Endothelial cell of umbilical vein (primary cell): ENCODE data around the gene MRTO4. TPM values are rescaled to one million over a fixed set of nuclear protein-coding genes. Genes with fewer than 3 reads are reported as not detected.
"Not testable (repeated sequence)": the region's sequence is repeated elsewhere in the genome, so short reads cannot be mapped to it uniquely, and the experiment has no call there.

Source experiments
- BruUV-seq: library from RNA; stranded (reverse); fragments of 400-500 nt; replicated peaks from 2 replicates; lab custom pipeline; 2021; lab: Mats Ljungman, UMichigan
- CTCF ChIA-PET: fragments of 300-600, 350-600 bp; sonication (Branson Sonifier 250); formaldehyde crosslinking; loops from one replicate; lab custom pipeline; 2021; ENCODE audit warnings: antibody characterized with exemption, inconsistent platforms; lab: Charles Lee
- POLR2A ChIA-PET: fragments of 300-600, 350-600 bp; sonication (Branson Sonifier 250); formaldehyde crosslinking; loops from one replicate; lab custom pipeline; 2021; ENCODE audit warnings: antibody characterized with exemption, inconsistent platforms; lab: Charles Lee
- DNase-seq: peaks from one replicate; pipeline ENCODE4 v3.0.0-alpha.2; 2011; ENCODE audit warnings: low read depth, low spot score
- FAIRE-seq: peaks from 2 replicates; lab custom pipeline; 2011; peaks lifted over from hg19 to GRCh38; lab: Jason Lieb, UNC
- H2AFZ ChIP-seq: 2 replicates; pipeline ENCODE4 v1.6.0; 2012; ENCODE audit warnings: low read depth, low read length, control low read depth, inconsistent platforms
- H3K27ac ChIP-seq: 2 replicates; pipeline ENCODE4 v1.5.1; 2011; ENCODE audit warnings: low read depth, mild to moderate bottlenecking, control low read depth, low read length, moderate library complexity; ENCODE audit not compliant: insufficient read depth
- H3K27me3 ChIP-seq, 2 experiments: 2 replicates each; pipeline versions ENCODE4 v1.6.0 to v1.6.1; 2011; ENCODE audit warnings: low read length in 2 of 2, mixed read lengths in 1 of 2; ENCODE audit not compliant: control insufficient read depth in 2 of 2, insufficient read depth in 2 of 2
- H3K36me3 ChIP-seq, 2 experiments: 2 replicates in 1 of 2; 3 replicates in 1 of 2; pipeline ENCODE4 v1.5.1; 2011; ENCODE audit warnings: low read length in 2 of 2, mild to moderate bottlenecking in 1 of 2, moderate library complexity in 1 of 2; ENCODE audit not compliant: control insufficient read depth in 2 of 2, insufficient read depth in 2 of 2; ENCODE audit errors: extremely low read depth in 1 of 2
- H3K4me1 ChIP-seq: 3 replicates; pipeline ENCODE4 v1.5.1; 2011; ENCODE audit warnings: mild to moderate bottlenecking, low read length; ENCODE audit not compliant: control insufficient read depth, insufficient read depth; ENCODE audit errors: extremely low read depth
- H3K4me2 ChIP-seq: 2 replicates; pipeline ENCODE4 v1.6.1; 2011; ENCODE audit warnings: low read length, control low read depth, mixed read lengths; ENCODE audit not compliant: insufficient read depth
- H3K4me3 ChIP-seq, 3 experiments: fragments of 200-600 bp in 1 of 3; sonication (generic), shearing (Covaris generic) in 1 of 3; replicated peaks in 1 of 3; 2 replicates each; pipeline ENCODE4 v1.5.1; 2011 to 2016; ENCODE audit warnings: control low read depth in 3 of 3, low read length in 3 of 3, mild to moderate bottlenecking in 2 of 3, inconsistent platforms in 1 of 3, low read depth in 1 of 3, moderate library complexity in 1 of 3; ENCODE audit not compliant: insufficient read depth in 1 of 3
- H3K79me2 ChIP-seq: 2 replicates; pipeline ENCODE4 v1.6.0; 2012; ENCODE audit warnings: low read length, inconsistent platforms; ENCODE audit not compliant: control insufficient read depth, insufficient read depth
- H3K9ac ChIP-seq: replicated peaks from 2 replicates; pipeline ENCODE3; 2011; ENCODE audit warnings: low read length, control low read depth; ENCODE audit not compliant: insufficient read depth; ENCODE audit errors: extremely low read depth
- H3K9me1 ChIP-seq: replicated peaks from 3 replicates; pipeline ENCODE4 v1.6.0; 2011; ENCODE audit warnings: mild to moderate bottlenecking, low read length; ENCODE audit not compliant: control insufficient read depth, insufficient read depth; ENCODE audit errors: extremely low read depth
- H3K9me3 ChIP-seq: replicated peaks from 2 replicates; pipeline ENCODE4 v1.5.1; 2012; ENCODE audit warnings: low read length, inconsistent platforms; ENCODE audit not compliant: control insufficient read depth, insufficient read depth
- H4K20me1 ChIP-seq: replicated peaks from 2 replicates; pipeline ENCODE3; 2011; ENCODE audit warnings: mild to moderate bottlenecking, low read length; ENCODE audit not compliant: control insufficient read depth, insufficient read depth; ENCODE audit errors: extremely low read depth
- CTCF ChIP-seq, 2 donors: IDR thresholded peaks; 1 replicate in 1 of 2; 2 replicates in 1 of 2; pipeline ENCODE4 v1.5.1; 2011; ENCODE audit warnings: low read length in 2 of 2, mild to moderate bottlenecking in 2 of 2, moderate library complexity in 2 of 2, control low read depth in 1 of 2, inconsistent platforms in 1 of 2, low read depth in 1 of 2; ENCODE audit not compliant: insufficient read depth in 1 of 2; ENCODE audit errors: extremely low read depth in 1 of 2
- EZH2 ChIP-seq: IDR thresholded peaks from 2 replicates; pipeline ENCODE4 v1.6.1; 2012; ENCODE audit warnings: borderline replicate concordance, low read depth, mild to moderate bottlenecking, moderate library complexity, low read length, inconsistent platforms; ENCODE audit not compliant: severe bottlenecking
- FOS ChIP-seq: IDR thresholded peaks from 2 replicates; pipeline ENCODE4 v1.6.1; 2011; ENCODE audit warnings: mild to moderate bottlenecking, low read length, moderate library complexity, borderline replicate concordance; ENCODE audit not compliant: insufficient read depth
- GATA2 ChIP-seq: IDR thresholded peaks from 2 replicates; pipeline ENCODE4 v1.7.0; 2011; ENCODE audit warnings: low read depth, mild to moderate bottlenecking, moderate library complexity, mixed read lengths, low read length; ENCODE audit not compliant: insufficient read length, insufficient read depth
- JUN ChIP-seq: IDR thresholded peaks from 2 replicates; pipeline ENCODE4 v1.6.1; 2011; ENCODE audit warnings: borderline replicate concordance, low read depth; ENCODE audit not compliant: insufficient read length, insufficient read depth
- MAX ChIP-seq: IDR thresholded peaks from 2 replicates; pipeline ENCODE4 v1.6.1; 2011; ENCODE audit not compliant: insufficient read depth, insufficient read length
- MYC ChIP-seq: IDR thresholded peaks from one replicate; pipeline ENCODE4 v1.6.1; 2011; ENCODE audit warnings: mild to moderate bottlenecking, low read depth, low read length
- POLR2A ChIP-seq: IDR thresholded peaks from 2 replicates; pipeline ENCODE4 v1.6.1; 2012; ENCODE audit warnings: low read depth, mild to moderate bottlenecking, control low read depth, low read length
- POLR2AphosphoS5 ChIP-seq: IDR thresholded peaks from 2 replicates; pipeline ENCODE4 v1.6.1; 2012; ENCODE audit warnings: low read depth, mild to moderate bottlenecking, control low read depth, low read length, moderate library complexity; ENCODE audit not compliant: insufficient read depth
- dilution Hi-C: fragments of 300-500 bp; cut with MboI; formaldehyde crosslinking; loops from one replicate; pipeline ENCODE4 v1.15.0; 2019; ENCODE audit warnings: low sequenced_read_pairs; ENCODE audit not compliant: extremely low pct_ligation_motif_present
- intact Hi-C: fragments of 100-400 bp; cut with micrococcal nuclease; formaldehyde crosslinking; loops from one replicate; pipeline ENCODE4 v1.10.0; 2022
- polyA plus RNA-seq, 4 experiments: library from polyadenylated mRNA; depleted of rRNA in 3 of 4; stranded (reverse) in 3 of 4; unstranded in 1 of 4; fragments of >200 nt; gene quantifications; 2 replicates each; pipeline versions ENCODE4 v1.2.1 to v1.2.3, GENCODE V29; 2011 to 2012; ENCODE audit warnings: missing spikeins in 1 of 4
- total RNA-seq: library from RNA; stranded (reverse); gene quantifications from 2 replicates; pipeline ENCODE4 v1.2.3, GENCODE V29; 2021

The MRTO4 gene
- total and polyA plus RNA-seq, 2 donors (not counting 3 experiments of a cell fraction or from before 2014, with no cell fraction given), result 33.6 to 49.4 TPM

GRCh38 chr1:19284881-19285280 lies 33.3 kb downstream of the MRTO4 start:
- Histone ChIP-seq H3K27ac (no peak overlapping the region), H3K79me2 (no peaks in the 10 kb centered on the region), H3K4me1 (peaks cover 5% of the 10 kb centered on the region), H3K9ac (no peak overlapping the region), H3K9me1 (no peaks in the 10 kb centered on the region), H3K27me3 (no peaks in the 10 kb centered on the region), H3K4me2 (no peak overlapping the region), H3K36me3 (no peaks in the 10 kb centered on the region), H3K4me3 (no peak overlapping the region), H3K9me3 (no peaks in the 10 kb centered on the region), H2AFZ (no peak overlapping the region), H4K20me1 (no peaks in the 10 kb centered on the region)
- TF ChIP-seq FOS (no peak), POLR2A (no peak), MAX (no peak), EZH2 (no peak), JUN (no peak), POLR2AphosphoS5 (no peak), GATA2 (no peak), CTCF (IDR thresholded peaks at IDR 0.05; ENCODE audit: extremely low read depth in 1 of 2, insufficient read depth in 1 of 2, low read depth in 1 of 2, low read length in 2 of 2) (no peak), MYC (no peak)
- FAIRE-seq, result no peak
- POLR2A ChIA-PET, result no interaction called here
- CTCF ChIA-PET, result no interaction called here
- intact Hi-C loops (no loop called here), dilution Hi-C loops (no loop called here)
- DNase-seq, result no peak
- no TSS peak for BruUV-seq

- H3K9ac ChIP-seq, H3K27ac ChIP-seq, CTCF ChIA-PET, BruUV-seq, H3K4me1 ChIP-seq, dilution Hi-C loops, H3K27me3 ChIP-seq, FAIRE-seq, POLR2A ChIA-PET, H3K36me3 ChIP-seq, H3K9me1 ChIP-seq, DNase-seq, H3K4me3 ChIP-seq, H3K9me3 ChIP-seq, intact Hi-C loops, H2AFZ ChIP-seq, H3K4me2 ChIP-seq, H4K20me1 ChIP-seq, H3K79me2 ChIP-seq: not testable (repeated sequence)
These were observed 33.8 kb downstream of the MRTO4 start for GRCh38 chr1:19285366-19285765.

- H3K4me1 ChIP-seq, intact Hi-C loops, DNase-seq, H3K36me3 ChIP-seq, H3K27ac ChIP-seq, H3K9me3 ChIP-seq, H2AFZ ChIP-seq, CTCF ChIA-PET, FAIRE-seq, H3K27me3 ChIP-seq, dilution Hi-C loops, H3K4me2 ChIP-seq, H3K9me1 ChIP-seq, POLR2A ChIA-PET, H3K4me3 ChIP-seq, H3K79me2 ChIP-seq, BruUV-seq, H4K20me1 ChIP-seq, H3K9ac ChIP-seq: not testable (repeated sequence)
These were observed 34.2 kb downstream of the MRTO4 start for GRCh38 chr1:19285807-19286206.
